GM12874 (cell line): ENCODE measurements around the gene DUSP1.

ENCODE experiments used
- TF ChIP-seq, protein P1 (sequence below): IDR thresholded peaks from 2 replicates; pipeline ENCODE4 v1.5.1; 2011; ENCODE audit warnings: low read depth, mild to moderate bottlenecking, control low read depth, low read length, moderate library complexity; ENCODE audit not compliant: insufficient read depth

Gene DUSP1

DNA sequence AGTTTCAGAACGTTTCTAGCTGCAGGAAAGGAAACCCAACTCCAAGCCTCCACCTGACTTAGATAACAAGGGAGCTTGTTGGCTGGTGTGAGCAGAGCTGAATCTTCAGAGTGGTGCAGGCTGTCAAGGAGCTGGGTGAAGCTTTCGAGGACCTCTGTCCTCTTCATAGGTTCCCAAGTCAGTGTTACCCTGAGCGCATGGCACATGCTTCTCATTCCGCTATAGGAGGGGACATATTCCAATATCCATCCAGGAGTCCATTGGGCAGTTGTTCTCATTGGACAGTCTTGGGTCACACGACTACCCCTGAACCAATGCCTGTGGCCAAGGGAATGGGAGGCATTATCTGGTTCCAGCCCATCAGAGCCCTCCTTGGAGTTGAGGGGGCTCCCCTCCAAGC is 50.3 kb downstream of the DUSP1 start:
- TF ChIP-seq, protein P1, sequence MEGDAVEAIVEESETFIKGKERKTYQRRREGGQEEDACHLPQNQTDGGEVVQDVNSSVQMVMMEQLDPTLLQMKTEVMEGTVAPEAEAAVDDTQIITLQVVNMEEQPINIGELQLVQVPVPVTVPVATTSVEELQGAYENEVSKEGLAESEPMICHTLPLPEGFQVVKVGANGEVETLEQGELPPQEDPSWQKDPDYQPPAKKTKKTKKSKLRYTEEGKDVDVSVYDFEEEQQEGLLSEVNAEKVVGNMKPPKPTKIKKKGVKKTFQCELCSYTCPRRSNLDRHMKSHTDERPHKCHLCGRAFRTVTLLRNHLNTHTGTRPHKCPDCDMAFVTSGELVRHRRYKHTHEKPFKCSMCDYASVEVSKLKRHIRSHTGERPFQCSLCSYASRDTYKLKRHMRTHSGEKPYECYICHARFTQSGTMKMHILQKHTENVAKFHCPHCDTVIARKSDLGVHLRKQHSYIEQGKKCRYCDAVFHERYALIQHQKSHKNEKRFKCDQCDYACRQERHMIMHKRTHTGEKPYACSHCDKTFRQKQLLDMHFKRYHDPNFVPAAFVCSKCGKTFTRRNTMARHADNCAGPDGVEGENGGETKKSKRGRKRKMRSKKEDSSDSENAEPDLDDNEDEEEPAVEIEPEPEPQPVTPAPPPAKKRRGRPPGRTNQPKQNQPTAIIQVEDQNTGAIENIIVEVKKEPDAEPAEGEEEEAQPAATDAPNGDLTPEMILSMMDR: no peak

DNA sequence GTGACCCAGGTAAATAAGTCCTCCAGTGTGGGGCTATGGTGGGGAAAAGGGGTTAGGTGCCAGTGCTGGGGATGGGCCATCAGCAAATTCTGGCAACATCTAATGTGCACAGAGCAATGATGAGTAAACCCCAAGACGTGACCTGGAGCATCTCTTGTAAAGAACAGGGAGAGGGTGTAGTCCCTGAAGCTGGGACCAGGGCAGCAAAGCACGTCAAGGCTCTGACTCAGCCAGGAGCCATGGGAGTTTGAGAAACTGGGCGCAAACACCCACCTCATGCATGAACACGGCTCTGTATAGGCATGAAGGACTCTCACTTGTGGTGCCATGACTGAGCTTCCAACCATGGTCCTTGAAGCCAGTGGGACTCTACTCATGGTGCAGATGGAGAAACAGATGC is 51.8 kb downstream of the DUSP1 start:
- TF ChIP-seq, protein P1: no peak

DNA sequence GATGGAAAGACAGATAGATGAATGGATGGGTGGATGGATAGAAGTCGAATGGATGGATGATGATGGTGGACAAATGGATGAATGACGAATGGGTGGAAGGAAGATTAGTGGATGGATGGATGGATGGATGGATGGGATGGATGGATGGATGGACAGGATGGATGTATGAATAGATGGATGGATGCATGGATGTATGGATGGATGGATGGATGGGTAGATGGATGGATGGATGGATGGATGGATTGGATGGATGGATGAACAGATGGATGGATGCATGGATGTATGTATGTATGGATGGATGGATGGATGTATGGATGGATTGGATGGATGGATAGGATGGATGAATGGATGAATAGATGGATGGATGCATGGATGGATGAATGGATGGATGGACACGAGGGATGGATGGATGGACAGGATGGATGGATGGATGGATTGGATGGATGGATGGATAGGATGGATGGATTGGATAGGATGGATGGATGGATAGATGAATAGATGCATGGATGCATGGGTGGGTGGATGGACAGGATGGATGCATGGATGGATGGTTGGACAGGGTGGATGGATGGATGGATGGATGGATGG is 52.4 kb downstream of the DUSP1 start:
- TF ChIP-seq, protein P1: no peak
